Measurements from ENCODE around the gene GHRHR.

The GHRHR gene

DNA sequence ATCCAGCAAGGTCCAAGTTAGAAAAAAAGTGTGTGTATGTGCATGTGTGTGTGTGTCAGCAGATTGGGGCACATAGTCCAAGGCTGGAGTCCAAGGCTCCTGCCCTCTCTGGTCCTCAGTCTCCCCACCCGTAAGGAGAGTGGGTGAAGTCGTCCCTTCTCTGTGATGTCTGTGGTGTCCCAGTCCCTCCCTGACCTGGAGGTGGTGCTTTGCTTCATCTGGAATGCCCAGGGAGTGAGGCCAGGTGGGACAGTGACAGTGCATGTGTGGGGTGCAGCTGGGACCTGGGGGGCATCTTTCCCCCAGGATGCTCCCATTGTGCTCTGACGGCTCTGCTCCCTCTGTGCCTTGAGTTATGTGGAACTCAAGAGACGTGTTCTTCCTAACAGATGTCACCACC, 34.1 kb upstream of the GHRHR start:
- DNase-seq = no peak

DNA sequence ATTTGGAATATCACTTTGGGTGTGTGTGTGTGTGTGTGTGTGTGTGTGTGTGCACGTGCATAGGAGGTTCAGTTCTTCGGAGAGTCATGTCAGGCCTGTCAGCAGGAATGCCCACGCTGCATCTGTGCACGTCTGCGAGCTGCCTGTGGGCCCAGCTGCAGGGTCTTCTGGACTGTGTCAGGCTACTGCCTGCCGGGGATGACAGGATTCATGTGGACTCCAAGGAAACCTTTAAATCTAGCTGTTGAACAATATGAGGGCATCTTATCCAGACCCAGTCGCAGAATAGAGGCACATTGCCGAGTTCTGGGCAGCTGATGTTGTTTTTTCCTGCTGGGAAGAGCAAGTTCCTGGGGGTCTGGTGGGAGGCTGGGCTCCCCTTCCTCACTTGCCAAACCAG, 33.1 kb upstream of the GHRHR start:
- no peak for DNase-seq

DNA sequence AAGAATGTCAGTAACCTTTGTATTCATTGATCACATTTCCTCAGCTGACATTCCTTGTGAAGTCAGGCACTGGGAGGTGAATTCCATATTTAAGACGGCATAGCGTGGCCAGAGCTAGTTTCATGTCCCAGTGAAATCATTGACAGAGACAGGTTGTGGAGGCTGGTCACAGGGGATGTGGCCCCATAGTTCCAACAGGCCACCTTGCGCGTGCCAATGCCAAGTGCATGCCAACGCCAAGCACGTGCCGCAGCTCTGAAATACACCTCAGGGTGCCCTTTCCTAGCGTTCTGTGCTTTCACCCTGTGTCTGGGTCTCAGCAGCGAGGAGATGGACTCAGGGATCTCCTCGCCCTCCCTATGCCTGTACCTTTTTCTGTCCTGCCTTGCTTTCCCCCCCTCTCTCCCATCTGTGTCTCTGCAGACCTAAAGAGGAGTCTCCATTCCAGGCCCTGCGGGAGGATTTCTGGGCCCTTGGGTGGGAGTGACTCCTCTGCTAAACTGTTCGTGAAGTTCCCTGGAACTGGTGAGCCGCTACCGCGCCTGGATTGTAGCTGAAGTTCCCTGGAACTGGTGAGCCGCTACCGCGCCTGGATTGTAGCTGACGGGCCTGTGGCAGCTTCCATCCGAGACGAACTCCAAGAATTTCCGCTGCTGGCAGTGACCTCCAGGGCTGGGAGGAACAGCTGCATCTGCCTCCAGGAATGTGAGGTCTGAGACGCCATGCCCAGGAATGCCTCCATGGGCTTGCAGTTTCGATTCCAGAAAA, 32.4 kb upstream of the GHRHR start:
- DNase-seq = no peak

DNA sequence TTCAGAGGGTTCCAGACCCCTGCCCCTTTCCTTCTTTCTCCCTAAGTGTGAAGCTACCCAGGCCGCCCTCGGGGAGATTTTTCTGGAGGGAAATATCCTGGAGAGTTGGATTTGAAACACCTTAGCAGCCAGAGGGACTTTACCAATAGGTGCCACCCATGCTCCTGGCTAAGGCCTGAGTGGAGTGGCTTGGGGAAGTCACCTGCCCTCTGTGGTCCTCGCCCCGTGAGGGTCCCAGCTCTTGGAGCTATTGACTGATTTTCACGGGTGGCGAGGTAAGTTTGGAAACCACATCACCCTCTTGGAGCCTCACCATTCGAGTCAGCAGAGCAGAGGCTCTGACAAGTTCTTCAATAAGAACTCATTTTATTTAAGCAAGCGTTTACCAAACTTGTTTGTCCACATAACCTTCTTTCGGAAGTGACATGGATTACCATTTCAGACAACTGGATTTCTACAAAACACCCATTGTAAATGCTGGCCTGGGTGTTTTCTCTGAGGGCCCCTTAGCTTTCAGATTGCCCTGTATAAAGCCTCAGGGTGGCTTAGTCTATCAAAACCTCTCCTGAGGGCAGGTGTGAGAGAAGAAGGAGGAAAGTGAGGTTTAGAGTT, 31.7 kb upstream of the GHRHR start:
- DNase-seq = no peak

DNA sequence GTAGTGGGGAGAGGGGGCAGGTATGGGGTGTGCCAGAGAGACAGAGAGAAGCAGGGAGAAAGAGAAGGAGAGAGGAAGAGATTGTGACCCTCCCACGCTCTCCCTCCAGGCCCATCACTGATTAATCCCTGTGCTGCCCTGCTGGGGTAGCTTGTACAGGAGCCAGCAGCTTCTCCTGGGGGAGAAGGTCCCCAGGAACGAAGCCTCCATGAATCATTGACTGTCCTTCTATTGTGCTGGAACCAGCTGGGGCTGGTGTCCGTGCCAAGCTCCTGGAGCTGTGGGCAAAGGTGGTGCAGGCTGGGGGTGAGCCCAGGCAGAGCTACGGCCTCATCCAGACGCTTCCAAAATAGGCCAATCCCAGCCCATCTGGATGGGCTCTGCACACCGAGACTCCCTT, 31.2 kb upstream of the GHRHR start:
- no peak for DNase-seq

DNA sequence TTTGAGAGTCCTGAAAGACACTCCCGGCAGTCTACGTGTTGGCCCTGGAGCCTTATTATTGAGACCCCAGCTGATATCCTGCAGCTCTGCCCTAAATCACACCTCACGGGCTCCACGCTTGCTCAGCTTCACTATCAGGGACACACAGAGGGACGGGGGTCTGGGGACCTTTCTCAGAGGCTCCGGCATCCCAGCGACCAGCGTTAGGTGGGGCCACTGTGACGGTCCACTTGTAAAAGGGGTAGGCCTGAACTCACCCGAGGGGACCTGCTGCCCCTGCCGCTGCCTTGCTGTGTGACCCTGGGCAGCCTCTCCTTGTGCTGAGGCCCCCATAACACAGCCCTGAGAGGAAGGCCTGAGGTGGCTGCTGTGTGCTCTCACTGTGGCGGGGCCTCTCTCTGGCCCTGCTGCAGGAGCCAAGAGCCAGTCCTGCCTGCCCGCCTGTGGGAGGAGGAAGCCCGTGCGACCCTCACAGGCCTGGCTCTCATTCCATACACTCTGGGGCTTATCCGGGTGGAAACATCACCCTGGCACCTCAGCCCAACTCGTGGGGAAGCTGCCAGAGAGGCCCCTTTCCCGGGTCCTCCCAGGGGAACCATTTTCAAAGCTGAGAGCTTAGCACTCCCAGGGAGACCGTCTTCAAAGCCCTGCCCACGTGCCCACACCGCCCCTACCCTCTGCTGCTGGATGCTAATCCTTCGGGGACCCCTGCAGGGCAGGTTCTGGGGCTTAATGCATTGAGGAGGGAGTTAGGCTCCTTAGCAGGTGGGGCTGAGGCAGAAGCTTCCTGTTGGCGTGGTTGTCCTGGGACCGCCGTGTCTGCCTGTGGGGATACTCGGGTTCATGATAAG, 30.4 kb upstream of the GHRHR start:
- no peak for DNase-seq

DNA sequence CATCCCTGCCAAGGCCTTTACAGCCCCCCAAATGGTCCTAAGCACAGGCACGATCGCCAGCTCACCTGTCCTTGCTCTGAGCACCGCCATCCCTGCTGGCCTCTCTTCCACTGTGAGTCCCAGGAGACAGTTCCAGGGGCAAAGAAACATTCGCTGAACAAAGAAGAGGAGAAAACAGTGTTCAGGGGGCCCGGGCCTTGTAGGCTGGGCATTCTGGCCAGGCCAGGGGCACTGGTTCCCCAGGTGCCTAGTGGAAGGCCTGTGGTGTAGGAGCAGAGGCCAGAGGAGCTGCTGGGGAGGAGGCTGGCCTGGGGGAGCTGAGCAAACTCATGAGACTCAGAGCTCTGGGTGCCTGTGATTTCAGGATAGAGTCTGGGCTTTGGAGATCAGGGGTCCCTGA, 29.5 kb upstream of the GHRHR start:
- no peak for DNase-seq

DNA sequence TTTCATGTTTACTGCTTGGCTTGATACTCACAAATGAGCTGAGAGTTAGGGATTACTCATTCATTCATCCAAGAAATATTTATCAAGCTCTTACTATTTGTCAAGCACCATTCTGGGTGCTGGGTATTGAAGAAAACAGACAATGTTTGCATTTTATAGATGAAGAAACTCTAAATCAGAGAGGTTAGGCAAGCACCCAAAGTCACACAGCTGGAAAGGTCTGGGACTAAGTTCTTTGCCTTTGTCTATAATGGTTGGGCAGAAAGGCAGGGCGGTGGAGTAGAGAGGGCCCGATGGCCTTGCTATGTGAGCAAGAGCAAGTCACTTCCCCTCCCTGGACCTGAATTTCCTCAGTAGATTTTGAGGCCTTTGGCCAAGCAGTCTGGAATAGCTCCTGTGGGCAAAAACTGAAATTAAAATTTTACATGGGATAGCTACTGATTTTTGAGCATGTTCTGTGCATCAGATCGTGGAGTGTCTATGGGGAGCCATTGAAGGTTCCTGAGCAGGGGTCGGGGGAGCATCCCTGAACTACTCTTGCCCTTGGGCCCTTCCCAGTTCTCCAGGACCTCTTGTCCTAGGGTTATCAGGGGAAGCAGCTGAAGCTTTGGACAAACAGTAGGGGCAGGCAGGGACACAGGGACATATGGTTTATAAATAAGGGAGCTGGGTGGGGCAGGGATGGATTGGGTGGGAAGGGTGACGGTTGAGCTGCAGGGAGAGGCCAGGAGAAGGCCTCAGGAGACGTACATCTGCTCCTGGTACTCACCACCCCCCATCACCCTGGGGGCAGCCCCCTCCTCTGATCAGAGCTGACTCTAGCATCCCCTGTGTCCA, 28.8 kb upstream of the GHRHR start:
- DNase-seq = no peak

DNA sequence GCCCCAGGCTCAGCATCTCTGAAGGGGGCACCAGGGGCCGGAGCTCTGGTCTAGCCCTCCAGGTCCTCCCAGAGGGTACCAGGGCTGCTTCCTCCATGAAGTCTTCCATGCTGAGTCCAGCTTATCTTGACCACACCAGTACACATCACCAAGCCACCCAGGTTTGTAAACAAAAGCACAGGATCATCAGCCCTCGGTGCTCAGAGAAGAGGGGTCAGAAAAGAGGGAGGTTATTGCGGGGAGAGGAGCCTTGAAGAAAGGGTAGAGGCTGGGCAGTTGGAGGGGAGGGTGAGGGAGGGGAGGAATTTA, 28.2 kb upstream of the GHRHR start:
- DNase-seq = no peak

DNA sequence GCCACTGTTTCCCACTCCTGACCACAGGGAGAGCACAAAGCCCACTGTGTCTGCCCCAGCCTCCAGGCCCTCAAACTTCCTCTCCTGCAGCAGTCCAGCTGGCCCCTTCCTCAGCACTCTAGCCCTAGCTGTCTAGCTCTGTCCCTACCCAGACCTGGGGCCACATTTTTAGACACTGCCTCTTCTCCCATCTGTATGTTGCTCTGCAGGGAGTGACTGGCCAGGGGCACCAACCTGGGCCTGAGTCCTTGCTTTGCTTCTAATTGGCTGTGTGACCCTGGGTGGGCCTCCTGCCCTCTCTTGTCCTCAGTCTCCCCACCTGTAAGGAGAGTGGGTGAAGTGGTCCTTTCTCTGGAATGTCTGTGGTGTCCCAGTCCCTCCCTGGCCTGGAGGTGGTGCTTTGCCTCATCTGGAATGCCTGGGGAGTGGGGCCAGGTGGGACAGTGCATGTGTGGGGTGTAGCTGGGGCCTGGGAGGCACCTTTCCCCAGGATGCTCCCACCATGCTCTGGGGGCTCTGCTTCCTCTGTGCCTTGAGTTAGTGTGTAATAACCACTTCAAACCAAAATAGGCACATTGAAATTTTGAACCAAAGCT, 27.0 kb upstream of the GHRHR start:
- no peak for DNase-seq

DNA sequence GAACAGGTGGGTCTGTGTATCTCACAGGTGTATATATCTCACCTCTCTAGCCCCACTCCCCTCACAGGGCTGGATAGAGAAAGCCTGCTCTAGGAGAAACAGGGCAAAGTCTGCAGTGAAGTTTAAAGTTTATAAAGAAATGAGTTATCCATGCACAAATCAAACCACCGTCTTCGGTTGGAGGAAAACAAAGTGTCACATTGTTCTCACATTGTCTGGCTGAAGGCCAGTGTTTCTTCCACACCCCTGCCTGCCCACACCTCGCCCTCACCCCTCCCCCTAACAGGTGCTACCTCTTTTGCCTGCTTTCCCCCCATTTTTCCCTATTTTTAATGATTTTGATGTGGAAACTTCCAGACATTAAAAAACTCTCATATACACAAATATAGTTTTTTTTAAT, 26.3 kb upstream of the GHRHR start:
- no peak for DNase-seq

DNA sequence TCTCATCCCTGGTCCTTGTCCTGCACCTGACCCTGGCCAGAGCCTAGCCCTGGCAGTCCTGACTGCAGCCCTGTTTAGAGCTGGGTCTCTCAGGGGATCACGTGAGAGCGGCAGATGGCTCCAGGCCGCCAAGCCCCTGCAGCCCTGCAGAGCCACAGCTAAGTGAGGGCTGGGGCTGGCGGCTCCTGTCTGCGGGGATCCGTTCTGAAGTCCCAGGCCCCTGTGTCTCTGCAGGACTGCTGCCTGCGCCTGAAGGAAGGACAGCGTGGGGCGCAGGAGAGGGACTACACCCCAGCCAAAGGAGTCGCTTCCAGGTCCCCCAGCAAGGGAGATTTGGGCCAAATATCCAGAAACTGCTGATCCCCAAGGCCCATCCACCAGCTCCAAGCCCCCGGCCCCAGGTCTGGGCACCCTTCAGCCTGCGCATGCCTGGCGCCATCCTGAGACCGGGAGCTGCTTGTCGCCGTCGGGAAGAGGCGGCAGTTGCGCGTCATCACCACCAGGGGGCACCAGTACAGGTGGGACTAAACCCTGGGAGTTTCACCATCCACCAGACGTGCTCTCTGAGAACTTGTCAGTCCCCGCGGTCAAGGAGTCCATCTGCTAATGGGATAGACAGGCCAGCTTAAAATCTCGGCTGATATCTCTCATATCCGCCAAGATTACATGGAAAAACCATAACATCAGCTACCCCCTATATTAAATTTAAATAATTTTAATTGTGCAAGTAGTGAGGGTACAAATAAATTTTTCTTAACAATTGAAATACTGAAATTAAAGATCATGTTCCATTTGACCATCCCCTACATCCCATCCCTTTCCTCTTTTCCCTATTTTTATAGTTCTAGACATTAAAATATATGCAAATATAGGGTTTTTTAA, 25.1 kb upstream of the GHRHR start:
- peak; percentile 35 for DNase-seq

DNA sequence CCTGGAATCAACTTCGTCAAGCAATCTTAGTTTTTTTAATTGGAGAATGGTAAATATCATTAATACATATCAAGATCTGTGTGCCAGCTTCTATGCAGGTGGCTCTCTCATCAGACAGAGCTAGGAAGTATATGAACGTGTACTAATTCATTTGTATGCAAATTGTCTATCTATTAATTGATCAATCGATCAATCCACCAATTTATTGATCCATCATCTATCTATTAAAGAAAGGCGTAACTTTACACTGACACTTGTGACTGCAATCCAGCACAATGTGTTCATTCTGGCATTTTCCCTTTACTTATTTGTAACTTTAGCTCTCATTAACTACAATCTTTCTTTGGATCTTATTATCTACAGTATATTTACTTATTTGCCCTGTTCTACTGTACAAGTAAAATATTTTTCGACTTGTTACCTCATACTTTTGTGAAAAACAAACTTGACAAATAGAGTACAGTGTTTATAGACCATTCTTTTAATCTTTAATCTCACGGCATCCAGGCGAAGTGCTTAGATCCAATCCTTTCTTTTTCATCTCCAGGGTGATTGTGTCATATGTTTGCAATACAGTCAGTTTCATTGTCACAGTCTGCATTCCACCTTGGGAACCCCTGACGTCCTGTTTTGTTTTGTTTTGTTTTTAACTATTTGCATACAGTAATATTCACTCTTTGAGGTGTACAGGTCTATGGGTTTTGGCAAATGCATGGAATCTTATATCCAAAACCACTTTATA, 22.0 kb upstream of the GHRHR start:
- DNase-seq = no peak

DNA sequence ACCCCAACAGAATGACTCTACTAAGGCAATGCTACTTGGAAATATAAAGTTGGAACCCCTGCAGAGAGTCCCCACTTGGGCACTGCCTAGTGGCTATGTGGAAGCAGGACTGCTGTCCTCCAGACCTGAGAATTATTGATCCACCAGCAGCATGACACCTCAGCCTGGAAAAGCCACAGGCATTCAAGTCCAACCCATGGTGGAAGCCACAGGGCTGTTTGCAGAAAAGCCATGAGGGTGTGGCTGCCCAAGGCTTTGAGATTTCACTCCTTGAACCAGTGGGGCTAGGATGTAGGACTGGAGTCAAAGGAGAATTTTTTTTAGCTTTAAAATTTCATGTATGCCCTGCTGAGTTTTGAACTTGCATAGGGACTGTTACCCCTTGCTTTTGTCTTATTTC, 13.6 kb upstream of the GHRHR start:
- no peak for DNase-seq

DNA sequence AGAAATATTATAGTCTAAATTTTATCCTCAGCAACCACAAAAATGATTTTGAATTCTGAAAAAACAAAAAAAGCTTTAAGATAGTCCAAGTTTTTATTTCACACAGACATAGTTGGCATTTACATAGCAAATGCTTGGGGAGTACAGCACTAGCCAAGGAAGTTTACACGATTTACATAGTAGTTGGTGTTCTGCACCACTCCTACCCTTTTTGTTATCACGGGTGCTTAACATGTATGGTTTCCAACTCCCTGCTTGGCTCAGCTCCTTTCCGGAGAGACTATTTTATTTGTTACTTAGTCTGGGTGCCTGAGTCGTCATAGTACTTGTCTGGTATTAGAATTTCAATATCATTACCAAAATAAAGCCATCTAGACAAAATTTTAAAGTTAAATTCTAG, 8.8 kb upstream of the GHRHR start:
- no peak for DNase-seq

DNA sequence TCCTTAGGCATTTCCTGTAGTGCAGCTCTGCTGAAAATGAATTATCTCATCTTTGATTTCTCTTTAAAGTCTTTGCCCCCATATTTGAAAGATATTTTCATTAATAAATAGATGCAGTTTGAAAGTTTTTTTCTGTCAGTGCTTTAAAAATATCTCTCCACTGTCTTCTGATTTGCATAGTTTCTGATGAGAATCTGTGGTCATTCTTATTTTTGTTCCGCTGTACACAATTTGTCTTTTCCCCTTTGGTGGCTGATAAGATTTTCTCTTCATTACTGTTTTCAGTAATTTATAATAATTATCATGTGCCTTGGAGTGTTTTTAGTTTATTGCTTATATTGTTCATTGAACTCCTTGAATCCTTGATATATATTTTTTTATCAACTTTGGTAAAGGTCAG, 7.0 kb upstream of the GHRHR start:
- no peak for DNase-seq

DNA sequence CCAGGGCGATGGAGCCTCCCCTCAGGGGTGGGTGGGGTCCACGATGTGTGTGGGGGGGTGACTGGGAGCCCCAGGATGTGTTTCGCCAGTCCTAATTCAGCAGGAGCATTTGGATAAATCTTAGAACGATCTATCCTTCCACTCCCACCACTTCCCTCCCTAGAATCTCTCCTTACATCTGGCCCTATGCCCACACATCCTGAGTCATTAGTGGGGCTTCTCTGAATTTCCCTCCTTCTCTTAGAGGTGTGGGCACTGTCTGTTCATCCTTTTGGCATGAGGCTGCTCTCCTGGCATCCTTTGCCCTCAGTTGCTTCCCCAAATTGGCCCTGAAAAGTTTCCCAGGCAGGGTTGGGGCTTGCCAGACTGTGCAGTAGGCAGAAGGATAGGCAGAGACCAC, 1.6 kb downstream of the GHRHR start:
- DNase-seq = no peak

DNA sequence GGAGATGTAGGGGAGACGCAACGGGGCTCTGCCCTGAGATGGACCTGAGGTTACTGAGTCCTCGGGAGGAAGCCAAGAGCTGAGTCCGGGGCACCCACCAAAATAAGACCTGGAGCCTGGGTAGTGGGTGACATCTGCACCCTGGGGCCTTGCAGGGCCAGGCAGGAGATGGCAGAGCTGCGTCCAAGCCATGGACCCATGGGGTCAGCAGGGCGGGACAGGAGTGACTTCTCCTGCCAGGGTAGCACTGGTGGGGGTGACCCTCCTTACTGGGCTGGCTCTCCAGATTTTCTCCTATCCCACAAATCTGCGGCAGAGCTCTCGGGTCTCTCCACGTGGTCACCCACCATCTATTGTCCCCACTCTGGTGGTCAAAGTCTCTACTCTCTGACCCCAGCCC, 2.1 kb downstream of the GHRHR start:
- no peak for DNase-seq

DNA sequence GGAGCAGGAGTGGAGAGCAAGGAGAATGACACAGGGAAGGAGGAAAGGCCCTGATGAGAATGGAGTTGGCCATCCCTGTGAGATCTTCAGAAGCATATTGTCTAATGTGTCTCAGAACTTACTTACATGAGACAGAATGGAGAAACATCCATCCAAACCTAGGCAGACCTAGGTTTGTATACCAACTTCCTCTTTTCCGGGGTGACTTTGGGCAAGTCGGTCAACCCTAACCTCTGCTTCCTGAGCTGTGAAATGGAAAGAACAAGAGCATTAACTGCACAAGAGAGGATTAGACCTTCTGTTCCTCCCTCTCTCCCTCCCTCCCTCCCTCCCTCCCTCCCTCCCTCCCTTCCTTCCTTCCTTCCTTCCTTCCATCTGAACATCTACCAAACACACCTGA, 4.5 kb downstream of the GHRHR start:
- DNase-seq = no peak

DNA sequence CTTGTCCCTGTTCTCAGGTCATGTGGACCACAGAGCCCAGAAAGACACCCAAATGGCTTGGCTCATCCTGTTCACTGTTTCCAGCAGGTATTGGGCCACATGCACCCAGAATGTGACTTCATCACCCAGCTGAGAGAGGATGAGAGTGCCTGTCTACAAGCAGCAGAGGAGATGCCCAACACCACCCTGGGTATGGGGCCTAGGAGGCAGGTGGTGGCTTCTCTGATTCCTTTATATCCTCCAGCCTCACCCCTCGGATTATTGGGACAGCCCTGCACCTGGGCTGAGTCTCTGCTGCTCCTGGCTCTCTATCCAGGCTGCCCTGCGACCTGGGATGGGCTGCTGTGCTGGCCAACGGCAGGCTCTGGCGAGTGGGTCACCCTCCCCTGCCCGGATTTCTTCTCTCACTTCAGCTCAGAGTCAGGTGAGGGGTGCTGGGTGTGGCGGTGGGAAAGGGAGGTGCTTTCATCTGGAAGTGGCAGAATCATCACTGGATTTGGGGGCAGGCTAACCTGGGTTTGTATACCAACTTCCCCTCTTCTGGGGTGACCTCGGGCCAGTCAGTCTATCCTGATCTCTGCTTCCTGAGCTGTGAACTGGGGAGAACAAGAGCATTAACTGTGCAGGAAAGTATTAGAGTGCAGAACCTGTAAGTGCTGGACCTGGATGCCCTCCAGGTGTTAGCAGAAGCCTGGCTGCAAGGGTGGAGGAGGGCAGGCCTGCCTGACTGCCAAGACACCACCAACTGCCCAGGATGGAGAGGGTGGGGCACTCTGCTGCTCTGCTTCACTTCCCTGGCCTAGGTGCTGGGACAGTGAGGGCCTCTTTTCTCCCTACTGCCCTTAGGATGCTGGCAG, 5.2 kb downstream of the GHRHR start:
- no peak for DNase-seq
